Fibroblast of lung (primary cell): ENCODE measurements around the gene TBL1X. TPM values are rescaled to one million over a fixed set of nuclear protein-coding genes. Genes with fewer than 3 reads are reported as not detected.

ENCODE experiments used
- DNase-seq, 2 donors: peaks; one replicate each; pipeline versions ENCODE4 v3.0.0 to v3.0.0-alpha.2; 2010; ENCODE audit warnings: low read depth in 2 of 2
- H2AFZ ChIP-seq: 2 replicates; pipeline ENCODE4 v1.5.1; 2012; ENCODE audit warnings: low read length, control low read depth, inconsistent platforms
- H3K27ac ChIP-seq: 2 replicates; pipeline ENCODE4 v1.5.1; 2011; ENCODE audit warnings: low read length, control low read depth; ENCODE audit not compliant: insufficient read depth
- H3K27me3 ChIP-seq: 2 replicates; pipeline ENCODE4 v1.5.1; 2011; ENCODE audit warnings: mild to moderate bottlenecking, low read length; ENCODE audit not compliant: control insufficient read depth, insufficient read depth
- H3K36me3 ChIP-seq: 2 replicates; pipeline ENCODE4 v1.5.1; 2011; ENCODE audit warnings: low read length; ENCODE audit not compliant: control insufficient read depth, insufficient read depth
- H3K4me1 ChIP-seq: 2 replicates; pipeline ENCODE4 v1.5.1; 2011; ENCODE audit warnings: low read length; ENCODE audit not compliant: control insufficient read depth, insufficient read depth; ENCODE audit errors: extremely low read depth
- H3K4me2 ChIP-seq: 2 replicates; pipeline ENCODE4 v1.5.1; 2011; ENCODE audit warnings: low read length, control low read depth; ENCODE audit not compliant: insufficient read depth; ENCODE audit errors: extremely low read depth
- H3K4me3 ChIP-seq, 4 experiments: fragments of 200-600 bp in 1 of 4; sonication (generic) in 1 of 4; replicated peaks in 1 of 4; 2 replicates each; pipeline ENCODE4 v1.5.1; 2011 to 2016; ENCODE audit warnings: low read length in 4 of 4, low read depth in 3 of 4, mild to moderate bottlenecking in 3 of 4, control low read depth in 2 of 4, inconsistent platforms in 1 of 4, mixed read lengths in 1 of 4; ENCODE audit not compliant: insufficient read depth in 1 of 4; ENCODE audit errors: control extremely low read depth in 1 of 4
- H3K79me2 ChIP-seq: 2 replicates; pipeline ENCODE4 v1.5.1; 2012; ENCODE audit warnings: mild to moderate bottlenecking, low read length, inconsistent platforms; ENCODE audit not compliant: control insufficient read depth, insufficient read depth
- H3K9ac ChIP-seq: 2 replicates; pipeline ENCODE4 v1.5.1; 2011; ENCODE audit warnings: mild to moderate bottlenecking, low read length, control low read depth; ENCODE audit not compliant: insufficient read depth
- H3K9me3 ChIP-seq: 2 replicates; pipeline ENCODE4 v1.5.1; 2012; ENCODE audit warnings: low read depth, low read length; ENCODE audit not compliant: control insufficient read depth, insufficient read depth
- H4K20me1 ChIP-seq: 2 replicates; pipeline ENCODE4 v1.5.1; 2011; ENCODE audit warnings: low read length; ENCODE audit not compliant: control insufficient read depth, insufficient read depth; ENCODE audit errors: extremely low read depth
- EZH2 ChIP-seq: IDR thresholded peaks from 2 replicates; pipeline ENCODE4 v1.5.1; 2012; ENCODE audit warnings: low read length, control low read depth, mild to moderate bottlenecking; ENCODE audit errors: missing control alignments
- polyA plus RNA-seq, 2 donors: library from polyadenylated mRNA; depleted of rRNA in 1 of 2; stranded (reverse) in 1 of 2; unstranded in 1 of 2; fragments of >200 nt; gene quantifications; 2 replicates each; pipeline ENCODE4 v1.2.1, GENCODE V29; 2011 to 2012; ENCODE audit warnings: missing spikeins in 1 of 2
- total RNA-seq: library from RNA; depleted of rRNA; stranded (reverse); fragments of >200 nt; gene quantifications from 2 replicates; pipeline ENCODE4 v1.2.1, GENCODE V29; 2014
- TF ChIP-seq, protein P1 (sequence below), 2 donors: IDR thresholded peaks in 1 of 2; conservative IDR thresholded peaks in 1 of 2; 1 replicate in 1 of 2; 2 replicates in 1 of 2; pipeline ENCODE4 v1.5.1; 2011 to 2012; ENCODE audit warnings: low read length in 2 of 2, control low read depth in 1 of 2, inconsistent platforms in 1 of 2, low read depth in 1 of 2, mild to moderate bottlenecking in 1 of 2

The TBL1X gene
- total and polyA plus RNA-seq, 2 donors (not counting 1 experiment from before 2014, with no cell fraction given), result 25.8 to 29.4 TPM

DNA sequence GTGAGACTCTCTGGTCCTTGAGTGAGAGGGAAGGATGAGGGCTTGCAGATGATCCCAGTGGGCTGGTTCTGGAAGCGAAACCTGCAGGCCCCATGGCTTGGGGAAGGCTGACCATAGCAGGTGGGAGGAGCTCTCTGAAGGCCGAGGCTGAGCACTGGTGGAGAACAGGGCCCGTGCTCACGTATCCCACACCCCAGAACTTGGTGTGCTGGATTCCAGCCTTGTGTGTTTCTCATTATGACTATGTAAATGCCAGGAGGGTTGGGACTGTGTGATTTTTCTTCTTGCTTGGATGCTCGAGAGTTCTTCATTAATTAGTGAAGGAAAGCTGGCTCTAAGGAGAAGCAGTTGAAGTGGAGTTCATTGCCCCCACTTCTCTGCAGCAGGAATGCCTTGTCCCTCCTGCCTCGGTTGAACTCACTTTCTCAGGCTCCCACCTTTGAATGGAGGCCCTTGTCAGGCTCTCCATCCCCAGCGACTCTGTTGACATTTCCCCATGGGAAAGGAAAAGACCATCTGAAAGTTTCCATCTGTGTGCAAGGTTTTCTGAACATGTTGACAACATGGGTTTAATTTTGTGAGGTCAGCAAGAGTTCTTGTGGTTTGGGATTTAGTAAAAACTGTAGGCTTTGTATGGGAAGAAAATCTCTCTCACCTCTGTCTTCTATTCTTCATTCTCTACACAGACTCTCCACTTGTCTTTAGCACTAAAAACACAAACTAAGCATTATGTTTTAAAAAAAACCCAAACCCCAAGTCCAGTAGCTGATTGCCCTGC, 57.7 kb downstream of the TBL1X start:
- Histone ChIP-seq H3K4me1 (peaks cover 3% of the 10 kb centered on the region), H3K9me3 (no peaks in the 10 kb centered on the region), H4K20me1 (no peaks in the 10 kb centered on the region), H3K9ac (peak overlapping the region; percentile 23), H3K36me3 (no peaks in the 10 kb centered on the region), H3K4me2 (no peak overlapping the region), H3K27ac (no peak overlapping the region), H3K4me3 (no peak overlapping the region), H3K79me2 (peaks cover 10% of the 10 kb centered on the region), H3K27me3 (no peaks in the 10 kb centered on the region), H2AFZ (no peak overlapping the region)
- peak in 1 of 2 donors; percentile 51 for DNase-seq
- TF ChIP-seq, protein P1, sequence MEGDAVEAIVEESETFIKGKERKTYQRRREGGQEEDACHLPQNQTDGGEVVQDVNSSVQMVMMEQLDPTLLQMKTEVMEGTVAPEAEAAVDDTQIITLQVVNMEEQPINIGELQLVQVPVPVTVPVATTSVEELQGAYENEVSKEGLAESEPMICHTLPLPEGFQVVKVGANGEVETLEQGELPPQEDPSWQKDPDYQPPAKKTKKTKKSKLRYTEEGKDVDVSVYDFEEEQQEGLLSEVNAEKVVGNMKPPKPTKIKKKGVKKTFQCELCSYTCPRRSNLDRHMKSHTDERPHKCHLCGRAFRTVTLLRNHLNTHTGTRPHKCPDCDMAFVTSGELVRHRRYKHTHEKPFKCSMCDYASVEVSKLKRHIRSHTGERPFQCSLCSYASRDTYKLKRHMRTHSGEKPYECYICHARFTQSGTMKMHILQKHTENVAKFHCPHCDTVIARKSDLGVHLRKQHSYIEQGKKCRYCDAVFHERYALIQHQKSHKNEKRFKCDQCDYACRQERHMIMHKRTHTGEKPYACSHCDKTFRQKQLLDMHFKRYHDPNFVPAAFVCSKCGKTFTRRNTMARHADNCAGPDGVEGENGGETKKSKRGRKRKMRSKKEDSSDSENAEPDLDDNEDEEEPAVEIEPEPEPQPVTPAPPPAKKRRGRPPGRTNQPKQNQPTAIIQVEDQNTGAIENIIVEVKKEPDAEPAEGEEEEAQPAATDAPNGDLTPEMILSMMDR (conservative IDR thresholded peaks at IDR 0.05 in 1 of 2, IDR thresholded peaks at IDR 0.05 in 1 of 2; ENCODE audit: low read depth in 1 of 2, low read length in 2 of 2), result no peak
- TF ChIP-seq EZH2, result no peak

DNA sequence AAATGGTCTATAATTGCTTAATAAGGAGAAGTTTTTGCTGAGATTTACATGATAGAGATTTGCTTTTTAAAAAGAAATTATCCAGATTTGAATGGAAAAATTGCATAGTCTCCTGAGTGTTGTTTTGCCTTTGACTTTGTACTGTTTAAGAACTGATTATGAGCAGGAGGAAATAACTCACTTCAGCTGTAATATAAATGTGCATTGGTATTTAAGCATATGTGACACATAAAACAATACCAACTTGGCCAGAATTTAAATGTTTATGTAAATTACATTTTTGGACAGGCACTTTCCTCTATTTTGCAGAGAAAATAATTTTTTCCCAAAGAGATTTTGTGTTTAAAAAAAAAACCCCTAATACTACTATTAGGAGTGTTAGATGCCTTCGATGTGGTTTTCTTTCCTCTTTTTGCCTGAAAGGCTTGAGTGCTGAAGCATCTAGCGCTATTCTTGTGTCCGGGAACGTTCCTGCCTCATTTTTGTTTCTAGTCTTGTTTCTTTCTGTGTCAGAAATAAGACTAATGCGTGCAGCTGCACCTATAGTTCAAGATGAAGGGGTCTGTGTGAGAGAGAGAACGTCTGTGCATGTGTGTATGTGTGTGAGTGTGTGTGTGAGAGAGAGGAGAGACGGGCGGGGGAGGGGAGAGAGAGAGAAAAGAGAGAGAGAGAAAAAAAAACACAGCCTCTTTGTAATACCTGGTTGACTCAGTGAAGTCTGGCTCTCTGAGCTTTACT, 60.8 kb downstream of the TBL1X start:
- H3K9ac ChIP-seq, result no peak overlapping the region
- H2AFZ ChIP-seq, result no peak overlapping the region
- no peak overlapping the region for H3K4me3 ChIP-seq
- TF ChIP-seq EZH2, result no peak
- TF ChIP-seq, protein P1 (conservative IDR thresholded peaks at IDR 0.05 in 1 of 2, IDR thresholded peaks at IDR 0.05 in 1 of 2; ENCODE audit: low read depth in 1 of 2, low read length in 2 of 2), result no peak
- no peaks in the 10 kb centered on the region for H3K27me3 ChIP-seq
- no peaks in the 10 kb centered on the region for H3K36me3 ChIP-seq
- H3K4me1 ChIP-seq, result peaks cover 3% of the 10 kb centered on the region
- H3K27ac ChIP-seq, result no peak overlapping the region
- no peaks in the 10 kb centered on the region for H3K9me3 ChIP-seq
- H3K4me2 ChIP-seq, result no peak overlapping the region
- H4K20me1 ChIP-seq, result no peaks in the 10 kb centered on the region
- peak; percentile 22 to 38 for DNase-seq
- H3K79me2 ChIP-seq, result peaks cover 20% of the 10 kb centered on the region

DNA sequence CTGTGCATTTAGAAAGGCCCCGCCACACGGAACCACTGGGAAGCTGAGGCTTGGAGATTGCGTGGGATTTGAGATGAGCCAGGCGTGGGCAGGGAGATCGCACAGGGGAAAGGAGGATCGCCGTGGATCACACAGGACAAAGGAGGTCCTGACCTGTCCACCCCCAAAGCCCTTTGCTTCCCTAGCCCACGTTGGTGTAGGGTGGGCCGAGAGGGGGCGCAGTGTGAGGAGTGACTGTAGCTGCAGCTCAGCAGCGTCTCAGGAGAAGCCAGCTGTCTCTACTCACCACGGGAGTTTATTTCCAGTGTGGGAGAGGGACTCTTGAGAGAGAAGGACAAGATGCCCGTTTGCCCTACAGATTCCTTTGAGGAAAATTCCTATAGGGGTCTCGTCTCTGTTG, 62.1 kb downstream of the TBL1X start:
- no peak overlapping the region for H3K9ac ChIP-seq
- peaks cover 6% of the 10 kb centered on the region for H3K4me1 ChIP-seq
- DNase-seq, result no peak
- no peaks in the 10 kb centered on the region for H3K9me3 ChIP-seq
- no peak overlapping the region for H2AFZ ChIP-seq
- H3K4me2 ChIP-seq, result no peak overlapping the region
- H3K27me3 ChIP-seq, result no peaks in the 10 kb centered on the region
- H3K4me3 ChIP-seq, result no peak overlapping the region
- H3K79me2 ChIP-seq, result peaks cover 22% of the 10 kb centered on the region
- no peak overlapping the region for H3K27ac ChIP-seq
- H3K36me3 ChIP-seq, result no peaks in the 10 kb centered on the region
- no peak for TF ChIP-seq EZH2
- TF ChIP-seq, protein P1 (conservative IDR thresholded peaks at IDR 0.05 in 1 of 2, IDR thresholded peaks at IDR 0.05 in 1 of 2; ENCODE audit: low read depth in 1 of 2, low read length in 2 of 2), result no peak
- H4K20me1 ChIP-seq, result no peaks in the 10 kb centered on the region
